H9 (cell line): ENCODE results near the gene TSNAX. TPM values are rescaled to one million over a fixed set of nuclear protein-coding genes. Genes with fewer than 3 reads are reported as not detected.

Experiments used
- DNase-seq: peaks from one replicate; pipeline ENCODE4 v3.0.0-alpha.2; 2017
- H2AFZ ChIP-seq: one replicate; pipeline ENCODE4 v1.6.1; 2013; ENCODE audit warnings: mild to moderate bottlenecking, low read length, control low read depth, moderate library complexity
- H2AK5ac ChIP-seq: 2 replicates; pipeline ENCODE4 v1.6.1; 2013; ENCODE audit warnings: low read length, control low read depth, mixed read lengths; ENCODE audit not compliant: insufficient read length
- H2BK120ac ChIP-seq: one replicate; pipeline ENCODE4 v1.6.1; 2013; ENCODE audit warnings: low read depth, mild to moderate bottlenecking, low read length, control low read depth, inconsistent platforms; ENCODE audit not compliant: poor library complexity, severe bottlenecking
- H2BK12ac ChIP-seq: 2 replicates; pipeline ENCODE4 v1.6.1; 2013; ENCODE audit warnings: low read length, control low read depth, mixed read lengths, low read depth; ENCODE audit not compliant: insufficient read length
- H2BK15ac ChIP-seq: 2 replicates; pipeline ENCODE4 v1.6.1; 2013; ENCODE audit warnings: low read depth, low read length, control low read depth
- H2BK20ac ChIP-seq: one replicate; pipeline ENCODE4 v1.6.1; 2013; ENCODE audit warnings: low read depth, mild to moderate bottlenecking, low read length, control low read depth, inconsistent platforms; ENCODE audit not compliant: poor library complexity, severe bottlenecking
- H2BK5ac ChIP-seq: 2 replicates; pipeline ENCODE4 v1.6.1; 2013; ENCODE audit warnings: low read length, control low read depth, mixed read lengths; ENCODE audit not compliant: insufficient read length
- H3K14ac ChIP-seq: 2 replicates; pipeline ENCODE4 v1.6.1; 2013; ENCODE audit warnings: low read length, control low read depth; ENCODE audit not compliant: insufficient read depth
- H3K18ac ChIP-seq: 2 replicates; pipeline ENCODE4 v1.6.1; 2013; ENCODE audit warnings: low read depth, mild to moderate bottlenecking, mixed read lengths, low read length, control low read depth; ENCODE audit not compliant: insufficient read length
- H3K23ac ChIP-seq: 2 replicates; pipeline ENCODE4 v1.6.1; 2013; ENCODE audit warnings: low read length, control low read depth, mixed read lengths, low read depth; ENCODE audit not compliant: insufficient read length
- H3K23me2 ChIP-seq: 2 replicates; pipeline ENCODE4 v1.6.1; 2013; ENCODE audit warnings: low read depth, mild to moderate bottlenecking, mixed read lengths, low read length, control low read depth; ENCODE audit not compliant: insufficient read length, poor library complexity, severe bottlenecking
- H3K27ac ChIP-seq: 2 replicates; pipeline ENCODE4 v1.5.1; 2013; ENCODE audit warnings: low read length, control low read depth, mixed read lengths, low read depth; ENCODE audit not compliant: insufficient read length
- H3K27me3 ChIP-seq: 2 replicates; pipeline ENCODE4 v1.6.1; 2013; ENCODE audit warnings: low read length, control low read depth, inconsistent platforms; ENCODE audit not compliant: insufficient read depth
- H3K4ac ChIP-seq: 2 replicates; pipeline ENCODE4 v1.6.1; 2013; ENCODE audit warnings: low read depth, mild to moderate bottlenecking, control low read depth, inconsistent platforms, low read length, moderate library complexity
- H3K4me1 ChIP-seq: 2 replicates; pipeline ENCODE4 v1.6.1; 2013; ENCODE audit warnings: low read length, control low read depth, inconsistent platforms; ENCODE audit not compliant: insufficient read depth
- H3K4me2 ChIP-seq: 2 replicates; pipeline ENCODE4 v1.6.1; 2013; ENCODE audit warnings: low read length, control low read depth, mixed read lengths; ENCODE audit not compliant: insufficient read length, insufficient read depth
- H3K56ac ChIP-seq: 2 replicates; pipeline ENCODE4 v1.6.1; 2013; ENCODE audit warnings: low read depth, mild to moderate bottlenecking, mixed read lengths, low read length, control low read depth; ENCODE audit not compliant: insufficient read length
- H3K79me1 ChIP-seq: 2 replicates; pipeline ENCODE4 v1.6.1; 2013; ENCODE audit warnings: low read depth, mild to moderate bottlenecking, moderate library complexity, low read length, control low read depth, inconsistent platforms; ENCODE audit not compliant: insufficient read depth, poor library complexity, severe bottlenecking
- H3K79me2 ChIP-seq: 2 replicates; pipeline ENCODE4 v1.6.1; 2013; ENCODE audit warnings: low read length, control low read depth, inconsistent platforms; ENCODE audit not compliant: insufficient read depth
- H3K9ac ChIP-seq: 2 replicates; pipeline ENCODE4 v1.6.1; 2013; ENCODE audit warnings: low read length, control low read depth, mixed read lengths; ENCODE audit not compliant: insufficient read length; ENCODE audit errors: extremely low read depth
- H3K9me3 ChIP-seq: one replicate; pipeline ENCODE4 v1.6.1; 2013; ENCODE audit warnings: low read depth, low read length, inconsistent platforms; ENCODE audit not compliant: control insufficient read depth
- H3T11ph ChIP-seq: one replicate; pipeline ENCODE4 v1.6.1; 2013; ENCODE audit warnings: mild to moderate bottlenecking, low read length, control low read depth, inconsistent platforms
- H4K20me1 ChIP-seq: one replicate; pipeline ENCODE4 v1.6.1; 2013; ENCODE audit not compliant: control insufficient read depth, insufficient read length, insufficient read depth
- H4K5ac ChIP-seq: 2 replicates; pipeline ENCODE4 v1.6.1; 2013; ENCODE audit warnings: low read depth, mild to moderate bottlenecking, mixed read lengths, low read length, control low read depth; ENCODE audit not compliant: insufficient read length
- H4K8ac ChIP-seq: replicated peaks from 2 replicates; pipeline ENCODE4 v1.6.1; 2013; ENCODE audit warnings: low read length, control low read depth, mixed read lengths, low read depth; ENCODE audit not compliant: insufficient read length
- H4K91ac ChIP-seq: 2 replicates; pipeline ENCODE4 v1.6.1; 2013; ENCODE audit warnings: low read depth, mild to moderate bottlenecking, moderate library complexity, mixed read lengths, low read length, control low read depth; ENCODE audit not compliant: insufficient read length
- H3K27ac Mint-ChIP-seq, 3 experiments: 2 replicates in 2 of 3; 3 replicates in 1 of 3; pipeline ENCODE4 v1.8.0; 2020 to 2021; ENCODE audit warnings: mixed read lengths in 3 of 3, mild to moderate bottlenecking in 1 of 3, moderate library complexity in 1 of 3
- H3K27me3 Mint-ChIP-seq: 2 replicates; pipeline ENCODE4 v1.8.0; 2021; ENCODE audit warnings: low read depth, mild to moderate bottlenecking, moderate library complexity, mixed read lengths
- H3K36me3 Mint-ChIP-seq, 3 experiments: 2 replicates in 2 of 3; 3 replicates in 1 of 3; pipeline ENCODE4 v1.8.0; 2020 to 2021; ENCODE audit warnings: low read depth in 3 of 3, mixed read lengths in 3 of 3; ENCODE audit not compliant: insufficient read depth in 1 of 3
- H3K4me1 Mint-ChIP-seq, 2 experiments: 2 replicates each; pipeline ENCODE4 v1.8.0; 2020; ENCODE audit warnings: mixed read lengths in 2 of 2
- H3K4me3 Mint-ChIP-seq, 2 experiments: 2 replicates in 1 of 2; 3 replicates in 1 of 2; pipeline ENCODE4 v1.8.0; 2020 to 2021; ENCODE audit warnings: mild to moderate bottlenecking in 2 of 2, mixed read lengths in 2 of 2, moderate library complexity in 1 of 2
- H3K9me3 Mint-ChIP-seq, 2 experiments: 2 replicates in 1 of 2; 3 replicates in 1 of 2; pipeline ENCODE4 v1.8.0; 2020; ENCODE audit warnings: mild to moderate bottlenecking in 2 of 2, mixed read lengths in 2 of 2, moderate library complexity in 1 of 2
- CTCF ChIP-seq: fragments of 200-600 bp; sonication (generic); conservative IDR thresholded peaks from 3 replicates; pipeline ENCODE4 v1.8.0; 2021; ENCODE audit warnings: antibody characterized with exemption, mild to moderate bottlenecking
- WGBS: extraction: QIAGEN DNeasy Blood & Tissue Kit; methylation state at CpG from one replicate; pipeline ENCODE4 v1.1.7; 2013; ENCODE audit warnings: missing lambda C conversion rate, low lambda C conversion rate, mixed read lengths; ENCODE audit not compliant: insufficient read length; ENCODE audit errors: extremely low coverage; 5-methylcytosine and 5-hydroxymethylcytosine counted together
- total RNA-seq: library from RNA; stranded (reverse); gene quantifications from 2 replicates; pipeline ENCODE4 v1.2.1, GENCODE V29; 2021

The TSNAX gene
- total RNA-seq, 1 experiment from 2014 or later: 39.9 TPM

- H2BK15ac ChIP-seq: no peak overlapping the region
- H2BK120ac ChIP-seq: no peak overlapping the region
- Mint-ChIP-seq H3K27ac (no peak overlapping the region), H3K9me3 (peaks cover 8 to 10% of the 10 kb centered on the region in 2 experiments), H3K27me3 (no peaks in the 10 kb centered on the region; the same call in 1 of the 2 replicates), H3K4me3 (no peak overlapping the region), H3K36me3 (peaks cover 0 to 8% (median 2%) of the 10 kb centered on the region in 3 experiments; a peak in 5 of 7 replicates), H3K4me1 (peaks cover 0 to 3% of the 10 kb centered on the region in 2 experiments; a peak in 2 of 4 replicates)
- no peak overlapping the region for H3K56ac ChIP-seq
- no peak overlapping the region for H3T11ph ChIP-seq
- H3K79me1 ChIP-seq: no peaks in the 10 kb centered on the region
- no peak for TF ChIP-seq CTCF
- H3K4me2 ChIP-seq: no peak overlapping the region
- H3K4me1 ChIP-seq: no peaks in the 10 kb centered on the region
- H3K18ac ChIP-seq: no peak overlapping the region
- H3K4ac ChIP-seq: no peak overlapping the region
- H3K27me3 ChIP-seq: no peaks in the 10 kb centered on the region
- WGBS: no CpG with 5 or more reads among the region's 6 CpGs
- H4K5ac ChIP-seq: no peak overlapping the region
- H3K9me3 ChIP-seq: peaks cover 4% of the 10 kb centered on the region
- no peaks in the 10 kb centered on the region for H3K79me2 ChIP-seq
- H2BK12ac ChIP-seq: no peak overlapping the region
- H4K91ac ChIP-seq: no peak overlapping the region
- no peaks in the 10 kb centered on the region for H4K20me1 ChIP-seq
- no peaks in the 10 kb centered on the region for H3K23me2 ChIP-seq
- no peak overlapping the region for H3K23ac ChIP-seq
- H3K9ac ChIP-seq: no peak overlapping the region
- no peak for DNase-seq
- no peak overlapping the region for H3K27ac ChIP-seq
- H2BK20ac ChIP-seq: no peak overlapping the region
- no peak overlapping the region for H2AFZ ChIP-seq
- H3K14ac ChIP-seq: no peak overlapping the region
- H4K8ac ChIP-seq: no peak overlapping the region
- no peak overlapping the region for H2AK5ac ChIP-seq
- no peak overlapping the region for H2BK5ac ChIP-seq
These were observed 34.9 kb upstream of the TSNAX start for GRCh38 chr1:231493421-231494185.
